Dendritic cell treated with granulocyte-macrophage colony-stimulating factor and Interleukin-4, amounts not matched to agents 40 ng/mL and 50 ng/mL, for 4 days (primary cell): ENCODE results near the gene SMAD2.
"Not testable (repeated sequence)": the region's sequence is repeated elsewhere in the genome, so short reads cannot be mapped to it uniquely, and the experiment has no call there.

Experiments
- H3K27ac Mint-ChIP-seq: one replicate; pipeline ENCODE4 v1.8.0; 2022; ENCODE audit warnings: mild to moderate bottlenecking, mixed read lengths
- H3K27me3 Mint-ChIP-seq: one replicate; pipeline ENCODE4 v1.8.0; 2022; ENCODE audit warnings: mild to moderate bottlenecking, mixed read lengths
- H3K36me3 Mint-ChIP-seq: one replicate; pipeline ENCODE4 v1.8.0; 2022; ENCODE audit warnings: low read depth, mixed read lengths
- H3K4me1 Mint-ChIP-seq: one replicate; pipeline ENCODE4 v1.8.0; 2022; ENCODE audit warnings: low read depth, mixed read lengths
- H3K4me3 Mint-ChIP-seq: one replicate; pipeline ENCODE4 v1.8.0; 2022; ENCODE audit warnings: mild to moderate bottlenecking, moderate library complexity, mixed read lengths
- H3K9me3 Mint-ChIP-seq: one replicate; pipeline ENCODE4 v1.8.0; 2022; ENCODE audit warnings: mixed read lengths
- intact Hi-C: fragments of 100-400 bp; cut with micrococcal nuclease; formaldehyde crosslinking; loops from one replicate; pipeline ENCODE4 v1.15.0; 2022

Gene SMAD2

GRCh38 chr18:47767699-47768098 lies 162.8 kb downstream of the SMAD2 start:
- Mint-ChIP-seq H3K27ac (no peak overlapping the region), H3K4me3 (no peak overlapping the region), H3K9me3 (no peaks in the 10 kb centered on the region), H3K36me3 (no peaks in the 10 kb centered on the region), H3K4me1 (no peaks in the 10 kb centered on the region), H3K27me3 (peaks cover 20% of the 10 kb centered on the region)
- intact Hi-C loops = no loop called here

- H3K27ac Mint-ChIP-seq, H3K4me3 Mint-ChIP-seq, H3K4me1 Mint-ChIP-seq, H3K36me3 Mint-ChIP-seq, H3K9me3 Mint-ChIP-seq, intact Hi-C loops: not testable (repeated sequence)
- H3K27me3 Mint-ChIP-seq = peaks cover 24% of the 10 kb centered on the region
Observed at GRCh38 chr18:47767198-47767597, 163.3 kb downstream of the SMAD2 start.
